HG03095 (cell line): ENCODE results near the gene OR6B3.

Experiments used
- ATAC-seq: cut with Tn5 transposase; IDR thresholded peaks from one replicate; pipeline ENCODE4 v1.9.1; 2021; ENCODE audit warnings: moderate library complexity; ENCODE audit not compliant: unreplicated experiment

Gene OR6B3

GRCh38 chr2:240053173-240054155 is at the start of gene OR6B3:
OR6B3 (minus strand) TSS chr2:240053521.
- ATAC-seq, result no peak

- ATAC-seq, result no peak
Observed at GRCh38 chr2:240098349-240098748, 45.0 kb upstream of the OR6B3 start.

- ATAC-seq, result no peak
Observed at GRCh38 chr2:240095556-240096523, 42.5 kb upstream of the OR6B3 start.

GRCh38 chr2:240089306-240089705 is 36.0 kb upstream of the OR6B3 start:
- ATAC-seq, result no peak

- no peak for ATAC-seq
Observed at GRCh38 chr2:240086563-240086962, 33.2 kb upstream of the OR6B3 start.

- no peak for ATAC-seq
Observed at GRCh38 chr2:240078631-240079030, 25.3 kb upstream of the OR6B3 start.

GRCh38 chr2:240077442-240077841 is 24.1 kb upstream of the OR6B3 start:
- ATAC-seq, result no peak

- ATAC-seq, result no peak
Observed at GRCh38 chr2:240074545-240074944, 21.2 kb upstream of the OR6B3 start.

- ATAC-seq, result no peak
Observed at GRCh38 chr2:240070907-240071306, 17.6 kb upstream of the OR6B3 start.

GRCh38 chr2:240069829-240070228 is 16.5 kb upstream of the OR6B3 start:
- no peak for ATAC-seq

GRCh38 chr2:240068193-240068592 is 14.9 kb upstream of the OR6B3 start:
- no peak for ATAC-seq

- ATAC-seq, result no peak
Observed at GRCh38 chr2:240066489-240066888, 13.2 kb upstream of the OR6B3 start.

- no peak for ATAC-seq
Observed at GRCh38 chr2:240064898-240065297, 11.6 kb upstream of the OR6B3 start.

GRCh38 chr2:240060977-240061591 is 7.8 kb upstream of the OR6B3 start:
- ATAC-seq, result no peak

GRCh38 chr2:240056678-240057077 is 3.4 kb upstream of the OR6B3 start:
- ATAC-seq, result no peak

GRCh38 chr2:240055177-240055917 is 2.0 kb upstream of the OR6B3 start:
- ATAC-seq, result no peak

- no peak for ATAC-seq
Observed at GRCh38 chr2:240052524-240052923, 797 bp downstream of the OR6B3 start.

- no peak for ATAC-seq
Observed at GRCh38 chr2:240051697-240052096, 1.6 kb downstream of the OR6B3 start.

- ATAC-seq, result no peak
Observed at GRCh38 chr2:240050278-240050677, 3.0 kb downstream of the OR6B3 start.

GRCh38 chr2:240048237-240048636 is 5.1 kb downstream of the OR6B3 start:
- ATAC-seq, result no peak
